Hypothalamus (tissue), 51 donors: ENCODE data around the gene LRRC14B.
"Not testable (repeated sequence)": the region's sequence is repeated elsewhere in the genome, so short reads cannot be mapped to it uniquely, and the experiment has no call there.

Experiments used
- DNase-seq, 51 donors: peaks; one replicate each; lab custom pipeline; 2025; lab: John Stamatoyannopoulos, UW

Gene LRRC14B

GRCh38 chr5:159448-160172, 31.7 kb upstream of the LRRC14B start:
- no peak for DNase-seq

GRCh38 chr5:160173-160510, 31.2 kb upstream of the LRRC14B start:
- no peak for DNase-seq

GRCh38 chr5:160921-161802, 30.1 kb upstream of the LRRC14B start:
- DNase-seq = no peak

GRCh38 chr5:161803-162110, 29.5 kb upstream of the LRRC14B start:
- DNase-seq = no peak

- DNase-seq = no peak
These were observed 29.1 kb upstream of the LRRC14B start for GRCh38 chr5:162190-162564.

GRCh38 chr5:162565-163337, 28.5 kb upstream of the LRRC14B start:
- no peak for DNase-seq

GRCh38 chr5:163338-163620, 28.0 kb upstream of the LRRC14B start:
- DNase-seq = no peak

GRCh38 chr5:163841-164240, 27.5 kb upstream of the LRRC14B start:
- no peak for DNase-seq

- DNase-seq = no peak
These were observed 27.1 kb upstream of the LRRC14B start for GRCh38 chr5:164244-164643.

GRCh38 chr5:164783-165182, 26.5 kb upstream of the LRRC14B start:
- DNase-seq = not testable (repeated sequence)

- DNase-seq = no peak
These were observed 24.6 kb upstream of the LRRC14B start for GRCh38 chr5:166441-167372.

GRCh38 chr5:167511-167910, 23.8 kb upstream of the LRRC14B start:
- no peak for DNase-seq

GRCh38 chr5:167982-168660, 23.2 kb upstream of the LRRC14B start:
- DNase-seq = no peak

GRCh38 chr5:169071-169727, 22.1 kb upstream of the LRRC14B start:
- peak in 1 of 51 donors; percentile 15 for DNase-seq

- DNase-seq = no peak
These were observed 21.6 kb upstream of the LRRC14B start for GRCh38 chr5:169728-170094.

GRCh38 chr5:170971-171800, 20.1 kb upstream of the LRRC14B start:
- DNase-seq = no peak

GRCh38 chr5:171801-172331, 19.4 kb upstream of the LRRC14B start:
- DNase-seq = no peak

- no peak for DNase-seq
These were observed 18.9 kb upstream of the LRRC14B start for GRCh38 chr5:172421-172820.
